GM19455 (cell line): ENCODE data around the gene ARMC9.
"Not testable (repeated sequence)": the region's sequence is repeated elsewhere in the genome, so short reads cannot be mapped to it uniquely, and the experiment has no call there.

Experiments used
- ATAC-seq: cut with Tn5 transposase; IDR thresholded peaks from one replicate; pipeline ENCODE4 v1.9.1; 2021; ENCODE audit not compliant: unreplicated experiment

ARMC9 gene

GRCh38 chr2:231394211-231395141, 196.0 kb downstream of the ARMC9 start:
- ATAC-seq, result peak; percentile 58

DNA sequence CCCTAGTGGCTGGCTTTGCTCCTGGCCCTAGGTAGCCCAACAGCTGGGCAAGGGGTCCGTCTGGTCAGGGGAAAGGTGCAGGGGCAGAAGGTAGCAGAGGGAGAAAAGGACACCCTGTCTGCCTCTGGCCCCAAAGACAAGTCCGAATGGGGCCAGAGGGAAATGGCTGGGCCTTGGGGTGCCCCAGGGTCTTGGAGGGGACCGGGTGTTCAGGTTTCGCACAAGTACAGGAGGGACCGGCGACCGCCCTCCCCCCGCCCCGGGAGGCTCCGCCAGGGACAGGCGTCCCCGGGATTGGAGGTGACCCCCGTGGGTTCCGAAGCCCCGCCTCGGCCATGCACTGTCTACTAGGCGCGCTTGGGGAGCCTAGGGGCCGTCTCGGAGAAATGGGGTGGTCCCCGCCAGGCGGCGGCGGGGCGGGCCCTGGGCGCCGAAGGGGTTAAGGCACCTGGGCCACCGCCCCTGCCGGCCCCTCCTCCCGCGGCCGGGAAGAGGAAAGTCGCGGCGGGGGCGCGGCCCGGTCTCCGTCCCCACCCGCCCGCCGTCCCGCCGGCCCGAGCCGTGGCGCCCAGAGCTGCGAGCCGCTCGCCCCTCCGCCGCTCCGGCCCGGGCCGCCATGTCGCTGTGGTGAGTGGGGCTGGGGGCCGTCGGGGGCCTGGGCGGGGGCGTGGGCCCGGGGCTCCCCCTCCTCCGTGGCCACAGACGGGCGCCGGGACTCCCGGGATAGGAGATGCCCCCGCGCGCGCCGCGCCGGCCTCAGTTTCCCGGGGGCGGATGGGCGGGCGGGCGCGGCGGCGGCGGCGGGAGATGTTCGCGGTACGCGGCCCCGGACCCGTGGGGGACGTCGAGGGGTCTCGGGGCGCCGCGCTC, 197.0 kb downstream of the ARMC9 start, which contains the start of gene B3GNT7:
Gene B3GNT7, plus strand, starts transcription at position 523 of the 870 bp plus-strand sequence. Its CDS starts 94 bp downstream, at position 617.
- ATAC-seq, result no peak

DNA sequence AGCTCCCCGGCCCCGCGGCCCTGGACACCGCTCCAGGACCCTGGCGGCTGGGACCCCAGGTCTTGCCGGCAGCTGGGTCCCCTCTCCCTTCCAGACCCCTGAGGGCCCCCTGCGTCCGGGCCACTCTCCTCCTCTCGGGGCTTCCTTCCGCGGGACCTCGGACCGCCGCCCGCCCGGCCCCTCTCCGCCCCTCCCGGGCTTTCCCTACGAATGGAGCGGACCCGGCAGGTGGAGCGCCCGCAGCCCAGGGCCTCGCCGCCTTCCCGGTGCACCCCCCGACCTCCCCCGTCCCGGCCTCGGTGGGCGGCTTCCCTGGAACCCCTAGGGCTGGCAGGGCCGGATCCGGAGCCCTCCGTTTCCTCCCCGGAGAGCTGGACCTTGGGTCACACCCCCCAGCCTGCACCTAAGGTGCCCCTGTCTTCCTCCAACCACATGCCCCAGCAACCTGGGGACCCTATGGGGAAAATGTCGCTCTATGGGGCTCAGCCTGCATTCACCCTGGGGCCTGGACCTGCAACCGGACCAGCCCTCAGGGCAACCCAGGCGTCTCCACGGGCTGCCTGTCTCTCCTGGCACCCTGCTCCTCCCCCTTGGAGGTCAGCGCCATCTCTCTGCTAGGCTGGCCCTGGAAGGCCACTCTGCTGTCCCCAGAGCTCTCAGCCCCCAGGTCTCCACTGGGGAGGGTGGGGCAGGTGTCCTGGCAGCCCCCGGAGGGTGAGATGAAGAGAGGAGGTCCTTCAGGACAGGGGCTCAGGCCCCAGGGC, 197.8 kb downstream of the ARMC9 start:
- no peak for ATAC-seq

- no peak for ATAC-seq
These were observed 198.8 kb downstream of the ARMC9 start for GRCh38 chr2:231397011-231397927.

GRCh38 chr2:231397928-231398294, 199.5 kb downstream of the ARMC9 start:
- no peak for ATAC-seq

DNA sequence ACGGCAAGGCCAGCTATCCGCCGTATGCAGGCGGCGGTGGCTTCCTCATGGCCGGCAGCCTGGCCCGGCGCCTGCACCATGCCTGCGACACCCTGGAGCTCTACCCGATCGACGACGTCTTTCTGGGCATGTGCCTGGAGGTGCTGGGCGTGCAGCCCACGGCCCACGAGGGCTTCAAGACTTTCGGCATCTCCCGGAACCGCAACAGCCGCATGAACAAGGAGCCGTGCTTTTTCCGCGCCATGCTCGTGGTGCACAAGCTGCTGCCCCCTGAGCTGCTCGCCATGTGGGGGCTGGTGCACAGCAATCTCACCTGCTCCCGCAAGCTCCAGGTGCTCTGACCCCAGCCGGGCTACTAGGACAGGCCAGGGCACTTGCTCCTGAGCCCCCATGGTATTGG, 200.2 kb downstream of the ARMC9 start:
- ATAC-seq, result no peak

- ATAC-seq, result no peak
These were observed 200.8 kb downstream of the ARMC9 start for GRCh38 chr2:231399046-231399852.

GRCh38 chr2:231399853-231400680, 201.6 kb downstream of the ARMC9 start:
- no peak for ATAC-seq

DNA sequence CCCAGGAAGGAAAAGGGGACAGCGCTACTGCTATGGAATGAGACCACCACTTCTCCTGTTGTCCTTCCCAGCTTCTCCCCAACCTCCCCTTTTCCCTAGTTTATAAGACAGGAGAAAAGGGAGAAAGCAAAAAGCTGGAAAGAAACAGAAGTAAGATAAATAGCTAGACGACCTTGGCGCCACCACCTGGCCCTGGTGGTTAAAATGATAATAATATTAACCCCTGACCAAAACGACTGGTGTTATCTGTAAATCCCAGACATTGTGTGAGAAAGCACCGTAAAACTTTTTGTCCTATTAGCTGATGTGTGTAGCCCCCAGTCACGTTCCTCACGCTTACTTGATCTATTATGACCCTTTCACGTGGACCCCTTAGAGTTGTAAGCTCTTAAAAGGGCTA, 202.2 kb downstream of the ARMC9 start:
- ATAC-seq, result not testable (repeated sequence)

DNA sequence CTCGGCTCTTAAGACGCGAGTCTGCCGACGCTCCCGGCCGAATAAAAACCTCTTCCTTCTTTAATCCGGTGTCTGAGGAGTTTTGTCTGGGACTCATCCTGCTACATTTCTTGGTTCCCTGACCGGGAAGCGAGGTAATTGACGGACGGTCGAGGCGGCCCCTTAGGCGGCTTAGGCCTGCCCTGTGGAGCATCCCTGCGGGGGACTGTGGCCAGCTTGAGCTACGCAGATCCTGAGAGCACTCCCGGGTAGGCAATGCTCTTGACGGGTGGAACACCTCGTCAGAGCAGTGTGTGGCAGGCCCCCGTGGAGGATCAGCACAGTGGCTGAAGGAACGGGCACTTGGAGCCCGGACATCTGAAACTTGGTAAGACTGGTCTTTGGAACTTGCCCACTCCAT, 202.7 kb downstream of the ARMC9 start:
- not testable (repeated sequence) for ATAC-seq

DNA sequence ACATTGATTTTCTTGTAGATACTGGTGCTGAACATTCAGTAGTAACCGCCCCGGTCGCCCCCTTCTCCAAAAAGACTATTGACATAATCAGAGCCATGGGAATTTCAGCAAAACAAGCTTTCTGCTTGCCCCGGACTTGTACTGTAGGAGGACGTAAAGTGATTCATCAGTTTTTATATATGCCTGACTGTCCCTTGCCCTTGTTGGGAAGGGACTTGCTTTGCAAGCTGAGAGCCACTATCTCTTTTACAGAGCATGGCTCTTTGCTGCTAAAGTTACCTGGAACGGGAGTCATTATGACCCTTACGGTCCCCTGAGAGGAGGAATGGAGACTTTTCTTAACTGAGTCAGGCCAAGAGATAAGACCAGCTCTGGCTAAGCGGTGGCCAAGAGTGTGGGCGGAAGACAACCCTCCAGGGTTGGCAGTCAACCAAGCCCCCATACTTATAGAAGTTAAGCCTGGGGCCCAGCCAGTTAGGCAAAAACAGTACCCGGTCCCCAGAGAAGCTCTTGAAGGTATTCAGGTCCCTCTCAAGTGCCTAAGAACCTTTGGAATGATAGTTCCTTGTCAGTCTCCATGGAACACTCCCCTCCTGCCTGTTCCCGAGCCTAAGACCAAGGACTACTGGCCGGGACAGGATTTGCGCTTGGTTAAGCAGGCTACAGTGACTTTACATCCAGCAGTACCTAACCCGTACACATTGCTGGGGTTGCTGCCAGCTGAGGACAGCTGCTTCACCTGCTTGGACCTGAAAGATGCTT, 205.2 kb downstream of the ARMC9 start:
- not testable (repeated sequence) for ATAC-seq

- ATAC-seq, result not testable (repeated sequence)
These were observed 205.8 kb downstream of the ARMC9 start for GRCh38 chr2:231404183-231404578.

- ATAC-seq, result not testable (repeated sequence)
These were observed 207.4 kb downstream of the ARMC9 start for GRCh38 chr2:231405601-231406367.

DNA sequence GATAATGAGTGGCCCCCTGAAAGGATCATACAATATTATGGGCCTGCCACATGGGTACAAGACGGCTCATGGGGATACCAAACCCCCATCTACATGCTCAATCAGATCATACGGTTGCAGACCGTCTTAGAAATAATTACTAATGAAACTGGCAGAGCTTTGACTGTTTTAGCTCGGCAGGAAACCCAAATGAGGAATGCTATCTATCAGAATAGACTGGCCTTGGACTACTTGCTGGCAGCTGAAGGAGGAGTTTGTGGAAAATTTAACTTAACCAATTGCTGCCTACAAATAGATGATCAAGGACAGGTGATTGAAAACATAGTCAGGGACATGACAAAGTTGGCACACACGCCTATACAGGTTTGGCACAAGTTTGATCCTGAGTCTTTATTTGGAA, 209.3 kb downstream of the ARMC9 start:
- ATAC-seq, result not testable (repeated sequence)

DNA sequence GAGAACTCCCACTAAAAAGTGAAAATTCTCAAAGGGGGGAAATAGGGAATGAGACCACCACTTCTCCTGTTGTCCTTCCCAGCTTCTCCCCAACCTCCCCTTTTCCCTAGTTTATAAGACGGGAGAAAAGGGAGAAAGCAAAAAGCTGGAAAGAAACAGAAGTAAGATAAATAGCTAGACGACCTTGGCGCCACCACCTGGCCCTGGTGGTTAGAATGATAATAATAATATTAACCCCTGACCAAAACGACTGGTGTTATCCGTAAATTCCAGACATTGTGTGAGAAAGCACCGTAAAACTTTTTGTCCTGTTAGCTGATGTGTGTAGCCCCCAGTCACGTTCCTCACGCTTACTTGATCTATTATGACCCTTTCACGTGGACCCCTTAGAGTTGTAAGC, 209.9 kb downstream of the ARMC9 start:
- ATAC-seq, result not testable (repeated sequence)

GRCh38 chr2:231409776-231410175, 211.3 kb downstream of the ARMC9 start:
- ATAC-seq, result no peak
